Brain pericyte (primary cell): ENCODE results near the gene CYP27C1.
"Not testable (repeated sequence)": the region's sequence is repeated elsewhere in the genome, so short reads cannot be mapped to it uniquely, and the experiment has no call there.

ENCODE experiments used
- DNase-seq: peaks from one replicate; pipeline ENCODE4 v3.0.0-alpha.2; 2012; ENCODE audit warnings: low read depth, low spot score

Gene CYP27C1

DNA sequence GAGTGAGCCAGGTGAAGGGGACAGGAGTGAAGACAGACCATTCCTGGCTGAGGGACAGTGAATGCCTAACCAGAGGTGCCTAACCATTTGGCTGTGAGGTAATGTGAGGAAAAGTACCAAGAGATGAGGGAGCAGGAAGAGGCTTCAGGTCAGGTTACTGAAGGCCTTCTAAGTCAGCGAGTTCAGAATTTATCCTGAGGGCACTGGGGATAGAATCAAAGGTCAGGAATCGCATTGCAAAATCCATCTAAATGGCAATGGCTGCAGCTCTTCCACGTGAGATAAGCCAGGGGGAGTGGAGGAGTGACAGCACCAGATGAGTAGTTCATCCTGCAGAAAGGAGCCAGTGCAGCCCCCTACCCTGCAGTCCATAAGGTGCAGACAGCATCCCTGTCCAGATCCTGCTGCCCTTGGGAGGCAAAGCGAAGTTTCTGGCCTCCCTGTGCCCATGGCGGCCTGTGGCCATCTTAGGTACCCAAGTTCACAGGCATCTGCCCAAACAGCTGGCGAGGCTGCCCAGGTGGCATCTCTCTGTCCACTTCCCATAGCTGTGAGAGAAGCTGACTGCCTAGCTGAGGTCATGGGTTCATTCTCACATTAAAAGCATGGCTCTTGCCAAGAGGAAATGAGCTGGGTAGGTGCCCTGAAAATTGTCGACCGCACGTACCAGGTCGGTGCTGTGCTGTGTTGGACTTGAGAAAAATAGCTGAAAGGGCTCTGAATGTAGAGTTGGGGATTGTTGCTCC, 49.5 kb downstream of the CYP27C1 start:
- DNase-seq: no peak

DNA sequence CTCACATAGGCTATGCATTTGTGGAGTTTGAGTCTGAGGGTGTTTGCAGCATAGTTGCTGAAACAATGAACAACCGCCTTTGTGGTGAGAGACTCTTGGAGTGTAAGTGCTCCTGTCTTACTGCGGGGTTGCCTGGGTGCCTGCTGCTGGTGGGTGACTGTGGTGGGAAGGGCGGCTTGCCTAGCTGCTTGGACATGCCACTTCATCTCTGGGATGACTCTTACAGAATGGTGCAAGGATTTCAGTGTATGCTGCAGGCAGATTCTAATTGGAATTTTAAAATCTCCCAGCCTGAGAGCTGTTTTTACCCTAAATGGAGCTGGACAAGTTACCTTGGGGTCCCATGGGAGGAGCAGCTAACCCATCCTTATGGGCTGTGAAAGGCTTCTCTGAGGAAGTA, 50.1 kb downstream of the CYP27C1 start:
- no peak for DNase-seq

DNA sequence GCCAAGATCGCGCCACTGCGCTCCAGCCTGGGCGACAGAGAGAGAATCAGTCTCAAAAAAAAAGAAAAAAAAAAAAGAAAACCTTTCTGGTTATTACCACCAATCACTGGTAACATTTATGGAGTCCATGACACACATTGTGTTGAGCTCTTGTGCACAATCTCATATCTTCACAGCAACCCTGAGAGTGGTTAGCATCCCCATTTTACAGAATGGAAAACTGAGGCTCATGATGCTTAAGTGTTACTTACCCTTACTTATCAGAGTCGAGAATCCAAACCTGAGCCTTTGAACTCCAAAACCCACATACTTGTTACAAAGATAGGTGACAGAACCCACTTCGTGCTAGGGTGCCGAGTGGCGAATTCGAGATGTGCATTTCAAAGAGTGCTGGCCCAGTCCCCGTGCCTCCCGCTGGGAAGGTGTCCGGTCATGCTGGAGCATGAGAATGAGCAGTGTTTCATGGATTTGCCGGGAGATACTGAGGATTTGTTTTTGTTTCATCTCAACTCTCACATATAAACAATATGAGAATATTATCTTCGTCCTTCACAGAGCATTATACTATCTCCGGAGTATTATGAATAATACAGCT, 50.9 kb downstream of the CYP27C1 start:
- no peak for DNase-seq

DNA sequence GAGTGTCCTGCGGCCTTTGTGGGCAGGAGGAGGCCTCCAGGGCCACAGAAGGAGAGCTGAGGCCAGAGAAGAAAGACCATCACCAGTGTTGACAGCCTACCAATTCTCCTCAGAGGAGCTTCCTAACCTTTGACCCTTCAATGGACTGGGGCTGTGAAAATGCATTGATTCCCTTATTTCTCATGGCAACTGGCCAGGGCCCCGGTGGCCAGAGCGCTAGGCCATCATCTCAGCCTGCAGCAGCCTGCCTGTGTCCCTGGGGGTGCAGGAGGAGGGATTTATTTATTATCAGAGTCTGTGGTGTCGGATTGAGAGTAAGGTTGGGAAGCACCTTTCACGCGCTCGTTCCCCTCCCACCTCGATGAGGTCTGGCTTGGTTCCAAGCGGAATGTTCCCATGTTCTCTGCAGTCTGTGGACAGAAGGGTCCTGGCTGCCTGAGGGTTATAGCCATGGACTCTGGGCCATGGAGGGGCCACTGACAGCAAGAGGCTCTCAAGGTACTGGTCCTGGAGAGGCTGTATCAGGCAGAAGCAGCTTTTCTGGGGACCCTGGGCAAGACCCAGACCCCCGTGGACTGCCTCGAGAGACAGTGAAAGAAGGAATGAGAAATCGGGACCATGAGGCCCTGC, 53.8 kb downstream of the CYP27C1 start:
- DNase-seq: no peak

DNA sequence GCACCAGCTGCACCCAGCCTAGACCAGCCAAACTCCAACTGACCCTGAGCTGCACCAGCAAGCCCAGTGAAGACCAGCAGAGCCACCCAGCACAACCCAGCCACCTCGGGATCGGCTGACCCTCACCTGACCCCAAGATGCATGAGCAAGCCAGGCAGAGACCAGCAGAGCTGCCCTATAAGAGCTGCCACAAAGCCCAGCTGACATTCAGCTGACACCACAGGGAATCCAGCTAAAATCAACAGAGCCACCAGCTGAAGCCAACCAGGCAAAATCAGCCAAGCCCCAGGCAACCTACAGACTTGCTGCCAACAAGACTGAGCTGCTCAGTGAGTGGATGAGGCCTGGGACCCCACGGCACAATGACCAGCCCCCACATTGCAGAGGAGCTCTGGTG, 54.6 kb downstream of the CYP27C1 start:
- peak; percentile 53 for DNase-seq

DNA sequence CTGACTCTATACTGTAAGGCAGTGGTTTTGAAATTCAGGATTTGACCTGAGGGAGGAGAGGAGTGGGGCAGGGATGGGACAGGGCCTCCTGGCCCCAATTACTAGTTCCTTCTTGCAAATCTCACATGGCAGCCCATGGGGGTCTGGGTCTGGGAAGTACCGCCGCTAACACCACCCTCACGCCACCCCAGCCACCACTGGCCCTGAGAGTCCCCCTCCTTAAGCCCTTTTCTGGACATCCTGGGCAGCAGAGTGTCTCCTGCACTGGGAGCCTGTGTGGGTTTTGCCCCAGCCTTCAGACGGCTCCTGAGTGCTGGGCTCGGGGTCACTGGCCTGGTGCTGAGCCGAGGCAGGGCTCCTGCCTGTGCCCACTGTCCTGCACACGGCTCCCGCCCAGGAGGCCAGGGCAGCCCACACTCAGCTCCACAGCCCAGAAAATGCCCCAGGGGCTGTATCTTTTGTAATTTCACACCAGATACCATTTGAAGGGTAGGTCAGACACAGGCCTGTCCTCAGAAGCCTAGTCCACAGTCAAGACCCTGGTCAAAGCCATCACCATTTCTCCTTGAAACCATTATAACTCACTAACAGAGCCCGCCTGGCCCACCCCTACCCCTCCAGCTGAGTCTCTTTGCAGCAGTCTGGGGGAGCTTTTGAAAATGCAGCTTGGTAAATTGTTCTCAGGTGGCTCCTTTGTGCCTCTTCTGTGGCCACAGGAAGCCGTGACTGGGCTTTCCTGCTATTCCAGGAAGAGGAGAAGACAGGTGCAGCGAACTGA, 55.1 kb downstream of the CYP27C1 start:
- no peak for DNase-seq

DNA sequence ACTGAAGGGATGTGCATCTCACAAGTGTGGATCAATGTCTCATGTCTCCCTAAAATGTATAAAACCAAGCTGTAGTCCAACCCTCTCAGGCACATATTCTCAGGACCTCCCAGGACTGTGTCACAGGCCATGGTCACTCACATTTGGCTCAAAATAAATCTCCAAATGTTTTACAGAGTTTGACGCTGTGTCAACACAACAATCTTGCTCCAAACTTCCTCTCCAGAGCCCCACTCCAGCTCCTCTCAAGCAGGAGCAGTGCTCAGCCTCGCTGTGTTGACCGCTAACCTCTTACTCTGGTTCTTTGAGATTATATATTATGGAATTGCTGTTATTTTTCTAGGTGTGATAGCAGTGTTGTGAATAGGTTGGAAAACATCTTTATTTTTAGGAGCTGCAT, 56.2 kb downstream of the CYP27C1 start:
- no peak for DNase-seq

DNA sequence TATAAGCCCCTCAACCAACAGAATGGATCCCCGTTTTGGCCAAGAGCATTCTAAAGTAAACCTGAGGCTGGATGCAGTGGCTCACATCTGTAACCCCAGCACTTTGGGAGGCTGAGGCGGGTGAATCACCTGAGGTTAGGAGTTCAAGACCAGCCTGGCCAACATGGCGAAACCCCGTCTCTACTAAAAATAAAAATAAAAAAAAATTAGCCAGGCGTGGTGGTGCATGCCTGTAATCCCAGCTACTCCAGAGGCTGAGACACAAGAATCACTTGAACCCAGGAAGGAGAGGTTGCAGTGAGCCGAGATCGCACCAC, 57.1 kb downstream of the CYP27C1 start:
- DNase-seq: not testable (repeated sequence)

DNA sequence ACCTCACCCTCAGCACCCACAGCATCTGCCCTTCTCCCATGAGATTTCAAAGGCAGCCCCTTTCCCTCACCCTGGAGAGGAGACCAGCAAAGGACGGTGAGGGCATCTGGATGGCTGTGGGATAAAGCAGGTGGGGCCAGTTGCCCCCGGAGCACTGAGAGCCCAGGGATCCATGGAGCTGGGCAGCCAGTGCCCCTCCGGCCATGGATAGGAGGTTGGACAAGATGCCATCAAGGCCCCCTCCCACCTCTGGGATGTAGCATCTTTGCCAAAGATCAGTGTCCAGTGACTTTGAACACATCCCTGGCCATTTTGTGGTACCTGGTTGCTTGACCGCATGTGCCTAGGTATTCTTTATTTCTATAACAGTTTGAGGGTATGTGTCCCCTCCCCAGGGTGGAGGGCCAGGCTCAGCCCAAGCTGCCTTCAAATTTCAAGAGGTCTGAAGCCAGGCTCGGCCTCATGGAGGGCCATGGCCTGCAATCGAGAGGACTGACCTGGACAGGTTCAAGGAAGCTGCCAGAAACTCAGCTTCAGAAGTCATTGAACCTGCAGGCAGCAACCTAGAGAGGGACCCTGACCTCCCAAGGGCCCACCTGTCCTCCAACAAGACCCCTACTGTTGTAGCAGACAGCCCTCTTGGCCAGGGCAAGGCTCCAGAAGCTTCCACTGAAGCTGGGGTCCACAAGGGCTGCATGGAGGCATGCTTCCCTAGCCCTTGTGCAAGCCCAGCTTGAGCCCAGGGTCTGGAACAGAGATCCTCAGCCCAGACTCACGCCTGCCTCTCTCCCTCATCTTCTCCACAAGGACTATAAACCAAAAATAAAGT, 57.6 kb downstream of the CYP27C1 start:
- DNase-seq: no peak

DNA sequence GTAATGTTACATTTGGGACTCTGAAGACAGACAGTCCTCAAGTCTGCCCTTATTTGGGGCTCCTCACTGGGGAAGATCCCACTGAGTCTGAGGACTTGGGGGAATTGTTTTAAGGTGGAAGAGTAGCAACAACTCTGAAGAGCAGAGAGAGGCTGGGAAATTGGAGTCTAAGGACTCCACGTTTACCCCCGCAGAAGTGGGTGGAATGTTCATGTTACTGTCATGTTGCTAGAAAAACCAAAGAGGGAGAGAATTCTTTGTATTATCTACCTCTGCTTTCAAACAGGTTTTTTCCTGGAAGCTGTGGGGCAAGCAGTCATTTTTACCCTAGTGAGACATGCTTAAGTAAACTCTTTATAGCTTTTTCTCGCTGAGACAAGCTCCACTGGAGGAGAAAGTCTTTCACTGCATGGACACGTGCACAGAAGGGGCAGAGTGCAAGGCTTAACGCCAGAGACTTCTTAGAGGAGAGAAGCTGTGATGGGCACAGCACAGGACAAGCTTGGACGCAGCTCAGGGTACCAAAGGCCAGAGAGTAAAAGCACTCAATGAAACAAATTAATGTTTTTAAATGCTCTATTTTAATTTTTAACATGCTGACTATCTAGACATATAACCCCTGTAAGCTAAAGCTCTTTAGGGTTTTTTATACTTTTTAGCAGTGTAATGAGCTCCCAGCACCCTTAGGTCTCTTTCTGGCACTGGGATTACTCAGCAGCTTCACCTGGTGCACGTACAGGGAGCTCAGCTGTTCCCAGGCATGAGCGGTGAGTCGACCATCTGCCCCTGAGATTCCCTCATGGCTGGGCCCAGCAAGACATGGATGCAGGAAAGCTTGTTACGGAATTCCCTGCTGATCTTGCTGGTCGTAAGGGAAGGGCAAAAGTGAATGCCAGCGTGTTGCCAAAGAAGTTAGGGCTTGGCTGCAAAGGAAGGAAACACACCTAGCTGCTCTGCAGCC, 58.6 kb downstream of the CYP27C1 start:
- no peak for DNase-seq

DNA sequence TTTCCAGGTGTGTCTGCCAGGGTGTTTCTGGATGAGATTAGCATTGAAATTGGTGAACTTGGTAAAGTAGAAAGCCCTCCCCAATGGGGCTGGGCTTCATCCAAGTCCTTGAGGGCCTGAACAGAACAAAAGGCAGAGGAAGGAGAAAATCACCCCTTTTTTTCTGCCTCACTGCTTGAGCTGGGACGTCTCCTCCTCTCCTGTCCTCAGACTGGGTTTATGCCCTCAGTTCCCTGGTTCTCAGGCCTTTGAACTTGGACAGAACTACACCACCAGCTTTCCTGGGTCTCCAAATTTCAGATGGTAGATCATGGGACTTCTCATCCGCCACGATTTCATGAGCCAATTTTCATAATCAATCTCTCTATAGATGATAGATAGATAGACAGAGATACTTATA, 59.4 kb downstream of the CYP27C1 start:
- DNase-seq: no peak

DNA sequence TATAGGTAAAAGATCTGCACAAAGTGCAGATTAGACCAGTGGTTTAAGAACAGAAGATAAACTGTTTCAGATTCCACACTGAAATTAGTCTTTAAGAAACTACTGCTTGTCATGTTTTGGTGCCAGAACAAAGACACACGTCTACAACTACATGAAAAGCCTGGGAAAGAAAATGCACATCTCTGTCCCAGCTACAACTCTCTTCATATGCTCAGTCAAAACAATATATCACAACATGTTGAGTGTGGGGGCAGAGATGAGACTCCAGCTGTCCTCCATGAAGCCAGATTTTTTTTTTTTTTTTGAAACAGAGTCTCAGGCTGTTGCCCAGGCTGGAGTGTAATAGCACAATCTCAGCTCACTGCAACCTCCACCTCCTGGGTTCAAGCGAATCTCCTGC, 60.6 kb downstream of the CYP27C1 start:
- no peak for DNase-seq

DNA sequence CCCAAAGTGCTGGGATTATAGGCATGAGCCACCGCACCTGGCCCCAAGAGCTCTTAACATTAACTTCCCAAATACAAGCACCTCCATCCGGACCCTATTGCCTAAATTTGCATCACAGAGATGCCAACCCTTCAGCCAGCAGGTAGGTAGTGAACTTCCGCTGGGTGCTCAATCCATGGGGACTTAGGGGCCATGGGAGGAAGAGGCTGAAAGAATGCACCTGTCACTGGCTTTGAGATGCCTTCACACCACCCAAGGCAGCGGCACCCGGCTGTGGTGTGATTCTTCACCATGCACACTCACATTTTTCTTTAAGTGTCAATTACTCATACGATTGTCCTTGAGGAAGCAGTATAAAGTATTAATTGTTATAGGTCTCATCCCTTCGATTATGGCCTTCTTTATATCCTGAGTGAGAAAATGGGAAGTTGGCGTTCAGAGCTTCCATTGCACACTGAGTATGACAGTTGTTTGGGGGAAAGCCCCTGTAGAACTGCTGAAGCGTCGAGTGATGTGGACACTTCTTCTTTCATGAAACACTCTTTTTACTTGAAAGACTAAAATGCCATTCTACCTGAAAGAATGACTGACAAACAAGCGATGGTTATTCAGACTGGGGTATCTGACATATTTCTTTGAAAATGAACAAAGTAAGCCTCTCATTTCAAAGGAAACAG, 61.3 kb downstream of the CYP27C1 start:
- no peak for DNase-seq

DNA sequence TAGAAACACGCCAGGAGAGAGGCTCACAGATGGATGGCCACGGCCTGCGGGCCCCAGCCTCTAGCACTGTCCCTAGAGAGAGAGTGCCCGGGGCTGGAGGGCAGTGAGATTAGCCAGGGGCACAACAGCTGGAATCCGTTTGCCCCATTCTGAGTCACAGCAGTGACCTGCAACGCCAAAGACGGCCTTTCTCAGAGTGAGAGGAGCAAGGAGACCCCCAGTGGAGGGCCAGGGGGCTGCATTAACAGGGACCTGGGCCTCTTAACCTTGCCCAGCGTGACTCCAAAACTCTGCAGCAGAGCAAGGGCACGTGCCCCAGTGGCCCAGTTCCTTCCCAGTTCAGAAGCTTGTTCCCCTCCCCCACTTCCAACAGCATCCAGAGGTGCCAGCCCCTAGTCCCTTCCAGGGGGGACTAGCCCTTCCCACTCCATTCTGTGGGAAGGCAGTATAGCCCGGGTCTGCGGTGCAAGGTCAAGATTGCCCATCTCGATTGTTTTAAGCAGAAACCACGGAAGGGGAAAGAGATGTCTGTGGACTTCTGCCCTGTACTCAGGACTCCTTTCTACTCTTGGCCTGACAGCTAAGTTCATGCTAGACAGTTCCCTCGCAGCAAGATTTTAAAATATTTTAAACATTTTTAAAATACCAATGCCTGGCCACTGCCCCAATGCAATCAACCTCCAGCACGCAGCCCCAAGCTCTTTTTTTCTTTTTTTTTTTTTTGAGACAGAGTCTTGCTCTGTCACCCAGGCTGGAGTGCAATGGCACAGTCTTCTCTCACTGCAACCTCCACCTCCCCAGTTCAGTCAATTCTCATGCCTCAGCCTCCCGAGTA, 62.2 kb downstream of the CYP27C1 start:
- DNase-seq: no peak

DNA sequence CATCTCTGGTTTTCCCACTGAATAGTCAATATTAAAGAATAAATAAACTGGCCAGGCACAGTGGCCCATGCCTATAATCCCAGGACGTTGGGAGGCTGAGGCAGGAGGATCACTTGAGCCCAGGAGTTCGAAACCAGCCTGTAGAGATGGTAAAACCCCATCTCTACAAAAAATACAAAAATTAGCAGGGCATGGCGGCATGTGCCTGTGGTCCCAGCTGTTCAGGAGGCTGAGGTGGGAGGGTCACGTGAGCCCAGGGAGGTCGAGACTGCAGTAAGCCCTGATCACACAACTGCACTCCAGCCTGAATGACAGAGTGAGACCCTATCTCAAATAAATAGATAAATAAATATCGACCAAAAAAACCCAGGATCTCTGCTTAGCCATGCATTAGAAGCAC, 63.0 kb downstream of the CYP27C1 start:
- no peak for DNase-seq

DNA sequence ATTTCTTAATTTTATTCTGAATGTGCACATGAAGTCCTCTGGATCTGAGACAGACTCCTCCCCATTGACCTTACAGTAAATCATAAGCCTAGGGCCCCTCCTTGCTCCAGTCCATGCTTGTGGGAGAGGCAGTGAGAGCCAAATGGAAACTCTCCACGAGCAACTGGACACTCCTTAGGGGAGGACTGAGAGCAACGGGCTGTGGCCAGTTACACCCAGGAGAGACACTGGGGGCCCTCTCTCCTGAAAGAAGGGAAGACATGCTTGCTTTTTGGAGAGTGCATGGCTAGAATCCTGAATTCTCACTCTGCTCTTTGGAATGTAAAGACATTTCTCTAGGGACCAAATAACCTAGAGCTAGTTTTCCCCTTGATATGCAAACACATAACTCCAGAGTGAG, 64.2 kb downstream of the CYP27C1 start:
- no peak for DNase-seq

DNA sequence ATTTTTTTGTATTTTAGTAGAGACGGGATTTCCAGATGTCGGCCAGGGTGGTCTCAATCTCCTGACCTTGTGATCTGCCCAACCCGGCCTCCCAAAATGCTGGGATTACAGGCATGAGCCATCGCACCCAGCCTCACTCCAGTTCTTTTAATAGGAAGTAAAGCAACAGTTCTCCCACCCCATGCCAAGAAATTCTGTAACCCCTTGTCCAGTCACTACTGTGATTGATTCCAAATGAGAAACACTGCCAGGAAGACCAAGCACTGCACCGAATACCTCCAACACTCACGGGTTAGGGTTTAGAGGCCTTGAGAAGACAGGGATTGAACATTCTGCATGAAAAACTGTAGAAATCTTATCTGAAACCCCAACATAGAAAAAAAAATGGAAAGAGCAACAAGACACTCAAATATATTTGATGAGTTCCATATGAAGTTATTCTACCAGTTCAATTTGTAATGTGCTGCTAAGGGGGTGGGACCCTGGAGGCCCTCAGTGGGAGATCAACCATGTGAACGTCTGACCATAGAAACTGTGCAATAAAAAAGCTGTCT, 65.0 kb downstream of the CYP27C1 start:
- DNase-seq: peak; percentile 53

DNA sequence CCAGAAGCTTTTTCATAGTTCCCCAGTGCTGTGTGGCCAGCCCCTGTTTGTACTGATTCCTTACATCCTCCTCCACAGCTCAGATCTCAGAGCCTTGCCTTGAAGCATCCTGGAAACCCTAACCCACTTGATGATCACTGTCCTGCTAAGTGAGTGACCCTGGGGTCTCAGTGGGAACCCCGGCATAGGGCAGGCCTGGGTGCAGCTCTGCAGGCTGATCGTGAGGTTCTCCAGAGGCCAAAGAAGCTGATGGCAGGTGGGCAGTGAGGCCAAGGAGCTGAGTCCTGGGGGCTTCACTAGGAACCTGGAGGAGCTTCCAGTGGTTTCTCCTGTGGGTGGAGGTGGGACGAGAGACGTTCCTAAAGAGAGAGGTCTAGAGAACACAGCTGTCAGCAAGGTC, 65.7 kb downstream of the CYP27C1 start:
- DNase-seq: no peak

DNA sequence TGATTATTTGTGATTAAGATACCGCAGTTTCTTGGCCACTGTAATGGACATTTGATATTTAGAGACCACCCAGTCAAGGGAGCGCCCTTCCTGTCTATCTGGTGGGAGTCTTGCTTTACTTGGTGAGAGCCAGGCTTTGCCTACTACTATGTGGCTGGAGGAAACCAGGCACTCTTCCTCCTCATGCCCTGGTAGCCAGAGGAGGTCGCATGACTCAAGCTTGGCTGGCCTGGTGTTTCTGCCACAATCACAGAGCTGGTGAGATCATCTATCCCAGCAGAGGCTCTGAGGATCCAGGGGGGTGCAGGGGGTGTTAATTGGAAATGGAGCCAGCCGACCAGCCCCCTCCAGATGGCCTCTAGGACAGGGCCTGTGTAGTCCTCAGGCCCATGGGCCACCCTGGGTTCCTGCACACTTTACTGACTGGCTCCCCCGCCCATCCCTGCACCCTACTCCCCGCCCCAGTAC, 66.4 kb downstream of the CYP27C1 start:
- DNase-seq: peak; percentile 42
